Pulmonary artery endothelial cell (primary cell): ENCODE results near the gene MLC1. TPM values are rescaled to one million over a fixed set of nuclear protein-coding genes. Genes with fewer than 3 reads are reported as not detected.
A peak's percentile ranks its signal among the peaks of the same experiment; 100 is the strongest.

Experiments
- DNase-seq: peaks from one replicate; pipeline ENCODE4 v3.0.0-alpha.2; 2011; ENCODE audit warnings: low read depth, low spot score
- total RNA-seq: library from RNA; depleted of rRNA; stranded (reverse); fragments of >200 nt; gene quantifications from 2 replicates; pipeline ENCODE4 v1.2.3, GENCODE V29; 2014

MLC1 gene
- not detected in 2 replicates for total RNA-seq

GRCh38 chr22:50085211-50085972 lies at the start of gene MLC1:
Gene MLC1 (minus strand): TSS chr22:50085426. CDS start chr22:50084902, 524 bp downstream.
- no peak for DNase-seq

GRCh38 chr22:50134481-50134880 lies 49.3 kb upstream of the MLC1 start:
- no peak for DNase-seq

DNA sequence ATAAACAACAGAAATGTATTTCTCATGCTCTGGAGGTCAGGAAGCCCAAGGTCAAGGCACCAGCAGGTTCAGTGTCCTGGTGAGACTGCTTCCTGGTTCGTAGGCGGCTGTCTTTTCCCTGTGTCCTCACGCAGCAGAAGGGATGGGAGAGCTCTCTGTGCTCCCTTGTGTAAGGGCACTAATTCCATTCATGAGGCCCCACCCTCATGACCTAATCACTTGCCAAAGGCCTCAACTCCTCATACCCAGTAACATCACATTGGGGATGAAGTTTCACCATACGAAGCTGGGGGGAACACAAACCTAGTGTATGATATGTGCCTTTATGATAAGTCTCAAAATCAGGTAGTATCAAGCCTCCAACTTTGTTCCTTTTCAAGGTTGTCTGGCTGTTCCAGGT lies 46.7 kb upstream of the MLC1 start:
- DNase-seq, result no peak

- no peak for DNase-seq
Measured at GRCh38 chr22:50129121-50129736, 44.0 kb upstream of the MLC1 start.

- no peak for DNase-seq
Measured at GRCh38 chr22:50125029-50125428, 39.8 kb upstream of the MLC1 start.

- no peak for DNase-seq
Measured at GRCh38 chr22:50123119-50123518, 37.9 kb upstream of the MLC1 start.

- DNase-seq, result no peak
Measured at GRCh38 chr22:50121202-50121740, 36.0 kb upstream of the MLC1 start.

GRCh38 chr22:50119768-50120251 lies 34.6 kb upstream of the MLC1 start:
- DNase-seq, result peak; percentile 81

GRCh38 chr22:50119169-50119767 lies 34.0 kb upstream of the MLC1 start:
- DNase-seq, result no peak

- DNase-seq, result peak; percentile 98
Measured at GRCh38 chr22:50118557-50119168, 33.4 kb upstream of the MLC1 start.

- DNase-seq, result no peak
Measured at GRCh38 chr22:50118129-50118528, 32.9 kb upstream of the MLC1 start.

DNA sequence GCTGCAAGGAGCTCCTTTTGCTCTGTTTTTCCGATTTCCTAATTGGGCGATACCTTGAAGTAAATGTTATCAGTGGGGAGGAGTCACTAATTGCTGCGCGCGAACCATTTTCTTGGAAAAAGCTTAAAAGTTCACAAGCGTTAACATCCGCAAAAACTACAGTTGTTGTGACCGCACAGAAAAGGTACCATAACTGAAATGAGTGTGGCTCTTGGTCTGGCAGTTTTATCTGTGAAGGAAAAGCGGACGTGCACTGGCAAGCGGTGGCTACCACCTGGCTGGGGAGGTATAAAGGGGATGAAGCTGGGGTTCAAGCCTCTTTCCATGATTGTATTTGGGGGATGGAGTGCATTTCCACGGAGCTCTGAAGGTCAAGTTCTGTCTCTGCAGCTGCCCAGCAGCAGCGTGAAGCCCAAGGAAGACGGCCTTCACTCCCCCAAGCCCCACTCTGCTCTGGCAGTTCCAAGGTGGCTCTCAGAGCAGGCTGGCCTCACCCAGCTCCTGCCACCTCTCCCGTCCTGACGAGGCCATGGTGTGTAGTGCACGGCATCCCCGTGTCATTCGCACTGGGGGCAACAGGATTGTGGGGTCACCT lies 32.0 kb upstream of the MLC1 start:
- no peak for DNase-seq

GRCh38 chr22:50115693-50116092 lies 30.5 kb upstream of the MLC1 start:
- DNase-seq, result peak; percentile 60

- peak; percentile 71 for DNase-seq
Measured at GRCh38 chr22:50114221-50115021, 29.2 kb upstream of the MLC1 start.

GRCh38 chr22:50112151-50113118 lies 27.2 kb upstream of the MLC1 start:
- peak; percentile 81 for DNase-seq

- no peak for DNase-seq
Measured at GRCh38 chr22:50111056-50111455, 25.8 kb upstream of the MLC1 start.

GRCh38 chr22:50107529-50107928 lies 22.3 kb upstream of the MLC1 start:
- no peak for DNase-seq

DNA sequence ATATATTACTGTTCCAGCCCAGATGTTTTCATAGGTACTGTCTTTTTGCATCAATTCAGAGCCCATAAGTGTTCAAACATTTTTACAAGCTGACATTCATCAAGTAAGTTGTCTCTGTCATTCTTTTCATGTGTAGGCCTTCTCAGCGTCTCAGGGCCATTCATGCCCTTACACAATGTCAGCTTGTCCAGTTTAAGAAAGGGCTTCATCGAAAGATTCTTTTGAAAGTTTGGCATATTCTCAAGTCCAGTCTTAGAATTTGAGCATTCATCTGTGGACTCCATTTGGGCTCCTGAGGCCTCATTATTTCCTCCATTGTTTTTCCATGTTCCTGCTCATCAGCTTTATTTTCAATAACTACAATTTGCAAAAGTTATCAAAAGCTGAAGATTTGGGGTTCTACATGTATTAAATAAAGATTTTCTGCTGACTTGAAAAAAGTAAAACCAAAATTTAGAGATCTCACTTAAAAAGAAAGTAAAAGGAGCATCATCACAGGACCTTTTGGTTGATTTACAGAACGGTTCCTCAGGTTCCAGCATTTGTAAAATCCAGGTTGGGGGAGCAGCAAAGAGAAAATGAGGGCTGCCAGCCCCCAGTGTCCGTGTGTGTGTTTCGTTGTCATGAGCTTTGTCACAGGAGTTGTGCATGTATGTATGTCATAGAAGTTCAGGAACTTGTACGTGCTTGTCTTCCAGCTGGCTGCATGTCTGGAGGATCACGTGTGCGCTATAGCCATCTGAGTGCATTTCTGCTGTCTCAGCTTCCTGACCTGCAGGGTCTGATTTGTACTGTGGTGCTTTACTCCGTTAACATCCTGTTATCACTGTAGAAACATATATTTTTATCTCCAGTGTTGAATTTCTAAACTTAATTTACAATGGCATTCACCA lies 20.2 kb upstream of the MLC1 start:
- DNase-seq, result no peak
